Breast epithelium (tissue), 3 donors: ENCODE results near the gene SLC38A9.

ENCODE experiments used
- CTCF ChIP-seq, 3 donors: fragments of 450-650 bp; IDR thresholded peaks; one replicate each; pipeline ENCODE4 v1.5.1; 2016 to 2017; ENCODE audit warnings: antibody characterized with exemption in 3 of 3, mild to moderate bottlenecking in 3 of 3, moderate library complexity in 3 of 3
- POLR2A ChIP-seq: fragments of 450-650 bp; IDR thresholded peaks from one replicate; pipeline ENCODE4 v1.6.1; 2016; ENCODE audit warnings: antibody characterized with exemption, mild to moderate bottlenecking, moderate library complexity
- POLR2AphosphoS5 ChIP-seq, 3 donors: sonication (generic); formaldehyde crosslinking; IDR thresholded peaks; one replicate each; pipeline ENCODE4 v1.6.1; 2017; ENCODE audit warnings: antibody characterized with exemption in 3 of 3

GRCh38 chr5:55636683-55637082, 75.4 kb downstream of the SLC38A9 start:
- no peak for TF ChIP-seq CTCF (IDR thresholded peaks at IDR 0.05)
- TF ChIP-seq POLR2A: no peak
- TF ChIP-seq POLR2AphosphoS5 (IDR thresholded peaks at IDR 0.05): peak in 2 of 3 donors; percentile 18 to 37
